Caki2 (cell line): ENCODE results near the gene HPGD. TPM values are rescaled to one million over a fixed set of nuclear protein-coding genes. Genes with fewer than 3 reads are reported as not detected.

Experiments
- DNase-seq: peaks from one replicate; pipeline ENCODE4 v3.0.0-alpha.2; 2015; ENCODE audit warnings: low read depth
- in situ Hi-C: cut with HindIII; loops from 2 replicates; pipeline ENCODE4 v1.10.0; 2016; ENCODE audit warnings: low sequenced_read_pairs, low pct_unique_long_range_greater_than_20kb, mixed read lengths
- total RNA-seq: library from RNA; depleted of rRNA; stranded (reverse); fragments of >200 nt; shearing (Covaris generic); gene quantifications from 2 replicates; pipeline ENCODE4 v1.2.3, GENCODE V29; 2014; ENCODE audit warnings: low replicate concordance; rRNA removed

HPGD gene
- 8.9 and 10.5 TPM in 2 replicates for total RNA-seq

DNA sequence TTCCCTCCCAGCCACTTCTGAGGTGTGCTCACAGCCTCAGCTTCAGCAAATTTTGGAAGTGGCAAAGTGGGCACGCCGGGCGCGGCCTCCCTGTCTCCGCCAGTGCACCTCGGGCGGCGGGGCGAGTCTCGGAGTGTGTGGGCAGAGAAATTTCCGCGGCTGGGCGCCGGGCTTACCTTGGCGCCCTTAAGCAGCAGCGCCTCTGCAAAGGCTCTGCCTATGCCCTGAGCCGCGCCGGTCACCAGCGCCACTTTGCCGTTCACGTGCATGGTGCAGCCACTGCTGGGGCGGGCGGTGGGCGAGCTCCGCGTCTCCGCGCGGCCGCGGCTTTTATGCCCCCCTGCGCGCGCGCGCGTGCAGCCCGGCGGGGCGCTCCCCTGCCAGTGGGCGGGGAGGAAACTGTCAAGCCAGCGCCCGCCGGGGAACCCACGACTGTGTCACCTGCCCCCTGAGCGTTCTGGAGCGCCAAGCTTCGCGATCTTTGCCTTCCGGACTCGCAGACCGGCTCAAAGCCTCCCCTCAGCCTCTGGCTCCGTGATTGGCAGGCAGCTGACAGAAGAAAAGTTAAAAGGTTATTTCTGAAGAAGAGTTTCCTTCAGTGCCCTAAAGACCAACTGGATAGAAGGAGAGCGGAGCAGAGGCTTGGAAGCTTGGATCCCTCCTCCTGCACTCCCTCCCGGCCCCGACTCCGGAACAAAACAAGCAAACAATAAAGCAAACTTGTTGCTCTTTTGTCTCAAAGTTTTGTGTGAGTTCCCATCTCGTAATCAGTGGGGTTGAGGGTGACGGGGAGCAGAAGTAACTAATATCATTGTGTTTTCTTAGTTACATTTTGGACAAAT is at the start of gene HPGD:
Gene HPGD, minus strand, starts transcription at position 306 of the 842 bp plus-strand sequence. Its CDS starts 37 bp downstream, at position 269.
- in situ Hi-C loops, result no loop called here
- peak; percentile 59 for DNase-seq

DNA sequence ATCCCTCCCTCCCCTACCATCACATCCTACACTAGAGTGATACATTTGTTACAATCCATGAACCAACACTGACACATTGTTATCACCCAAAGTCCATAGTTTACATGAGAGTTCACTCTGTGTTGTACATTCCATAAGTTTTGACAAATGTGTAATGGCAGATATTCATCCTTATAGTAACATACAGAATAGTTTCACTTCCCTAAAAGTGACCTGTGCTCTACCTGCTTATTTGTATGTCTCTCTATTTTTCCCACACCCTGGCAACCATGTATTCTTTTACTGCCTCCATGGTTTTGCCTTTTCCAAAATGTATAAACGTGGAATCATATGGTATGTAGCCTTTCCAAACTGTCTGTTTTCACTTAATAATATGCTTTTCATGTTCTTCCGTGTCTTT is 42.2 kb upstream of the HPGD start:
- DNase-seq, result no peak
- in situ Hi-C loops, result no loop called here

DNA sequence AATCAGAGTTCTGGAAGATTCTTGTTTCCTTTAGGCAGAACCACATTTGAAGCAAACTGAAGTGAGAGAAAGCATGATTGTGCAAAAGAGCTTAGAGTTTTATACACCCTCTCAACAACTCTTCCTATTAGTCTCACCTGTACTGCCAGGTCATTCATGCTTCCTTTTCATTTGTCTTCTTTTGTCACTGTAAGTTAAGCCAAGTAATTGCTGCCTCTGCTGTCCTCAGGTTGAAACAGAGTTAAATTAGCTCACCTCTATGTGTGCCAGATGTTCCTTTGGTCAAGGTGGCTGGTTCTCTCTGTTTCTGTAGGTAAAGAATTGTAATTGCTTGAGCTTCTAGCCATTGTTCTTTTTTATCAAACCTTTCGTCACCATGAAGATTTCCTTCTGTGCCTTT is 41.1 kb upstream of the HPGD start:
- in situ Hi-C loops, result no loop called here
- no peak for DNase-seq

DNA sequence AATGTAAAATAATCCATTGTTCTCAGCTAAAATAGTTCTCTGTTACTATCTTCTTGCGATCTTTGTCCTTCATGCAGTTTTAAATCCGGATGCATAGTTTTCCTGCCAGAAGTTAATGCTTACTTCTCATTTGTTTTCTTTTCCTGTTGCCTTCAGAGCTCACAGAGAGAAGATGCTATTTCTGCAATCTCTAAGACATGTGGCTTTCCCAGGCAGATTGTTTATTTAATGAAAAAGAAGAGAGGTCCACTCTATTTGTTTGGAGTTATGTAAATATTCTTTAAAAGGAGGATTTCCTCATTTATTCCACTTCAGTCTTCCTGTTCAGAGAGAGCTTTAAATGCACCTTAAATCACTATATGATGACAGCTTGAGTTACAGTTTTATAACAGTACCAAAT is 39.3 kb upstream of the HPGD start:
- no peak for DNase-seq

DNA sequence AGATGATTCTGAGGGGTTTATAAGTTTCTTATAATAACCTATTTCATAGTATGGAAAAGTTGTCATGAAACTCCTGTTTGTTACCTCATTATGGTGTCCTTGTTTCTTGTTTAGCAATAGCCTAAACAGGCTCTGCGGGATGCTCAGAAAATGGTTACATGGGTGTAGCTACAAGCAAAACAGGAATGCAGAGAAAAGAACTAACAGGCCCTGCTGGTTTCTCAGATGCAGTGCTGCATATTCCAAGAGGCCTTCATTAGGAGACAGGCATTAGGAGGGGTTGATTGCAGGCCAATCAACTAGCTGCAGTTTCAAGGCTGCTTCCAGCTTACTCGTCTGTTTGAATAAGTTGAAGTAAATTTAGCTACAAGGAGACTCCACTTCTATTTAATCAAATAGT is 37.6 kb upstream of the HPGD start:
- in situ Hi-C loops, result no loop called here
- no peak for DNase-seq

More for the DNA sequence above, 39.3 kb upstream of the HPGD start:
- in situ Hi-C loops, result no loop called here

DNA sequence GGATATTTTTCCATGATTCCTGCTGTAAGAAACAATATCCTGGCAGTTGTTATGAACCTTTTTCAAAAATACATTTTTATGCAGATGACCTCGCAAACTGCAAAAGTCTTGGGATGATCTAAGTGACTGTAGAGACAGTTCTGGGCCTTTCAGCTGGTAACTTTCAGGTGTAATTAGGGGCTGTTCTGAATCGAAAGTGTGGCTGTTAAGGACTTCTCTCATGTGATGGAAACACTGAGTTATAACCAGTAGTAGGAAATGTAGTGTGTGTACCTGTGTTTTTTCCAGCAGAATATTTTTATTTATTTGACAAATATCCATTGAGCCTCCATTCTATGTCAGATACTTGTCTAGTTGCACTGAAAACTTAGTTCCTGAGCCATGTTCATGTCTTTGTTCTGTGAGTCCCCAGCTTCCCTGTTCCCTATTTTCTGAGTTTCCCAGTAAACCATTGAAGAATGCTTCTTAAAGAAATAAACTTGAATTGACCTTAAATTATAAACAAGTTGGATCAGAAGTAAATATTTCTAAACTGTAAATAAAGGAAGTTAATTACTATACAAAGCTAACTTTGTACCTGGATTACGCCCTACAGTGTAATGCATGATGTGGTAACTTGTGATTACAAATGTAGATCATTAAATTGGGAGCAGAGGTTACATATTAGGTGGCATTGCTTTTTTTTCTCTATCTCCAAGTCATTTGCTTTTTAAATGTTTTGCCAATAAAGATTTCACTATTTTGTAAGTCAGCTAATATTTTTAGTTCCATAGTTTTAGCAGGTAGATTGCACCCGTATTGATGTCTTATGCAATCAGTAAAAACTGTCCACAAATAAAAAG is 33.7 kb upstream of the HPGD start:
- DNase-seq, result no peak
- in situ Hi-C loops, result no loop called here

DNA sequence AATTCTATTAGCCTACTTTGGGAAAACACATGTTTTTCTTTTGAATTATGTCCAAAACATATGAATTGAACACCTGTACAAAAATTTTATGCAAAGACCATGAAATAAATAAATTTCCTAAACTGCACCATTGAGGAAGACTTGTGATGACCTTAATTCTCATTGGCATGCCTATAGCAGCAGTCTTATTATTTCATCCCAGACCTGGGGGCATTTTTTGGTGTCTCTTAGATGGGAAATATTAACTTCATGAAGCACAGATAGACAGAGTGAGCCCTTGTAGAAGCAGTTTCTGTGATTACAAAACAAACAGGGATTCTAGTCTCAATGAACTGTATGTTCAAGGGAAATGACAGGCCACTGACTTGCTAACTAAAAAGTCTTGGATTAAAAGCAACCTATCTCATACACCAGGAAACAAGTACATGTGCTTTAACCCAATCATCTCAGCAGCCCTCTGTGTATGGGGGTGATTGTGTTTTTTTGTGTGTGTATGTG is 32.0 kb upstream of the HPGD start:
- DNase-seq, result no peak
- in situ Hi-C loops, result no loop called here

DNA sequence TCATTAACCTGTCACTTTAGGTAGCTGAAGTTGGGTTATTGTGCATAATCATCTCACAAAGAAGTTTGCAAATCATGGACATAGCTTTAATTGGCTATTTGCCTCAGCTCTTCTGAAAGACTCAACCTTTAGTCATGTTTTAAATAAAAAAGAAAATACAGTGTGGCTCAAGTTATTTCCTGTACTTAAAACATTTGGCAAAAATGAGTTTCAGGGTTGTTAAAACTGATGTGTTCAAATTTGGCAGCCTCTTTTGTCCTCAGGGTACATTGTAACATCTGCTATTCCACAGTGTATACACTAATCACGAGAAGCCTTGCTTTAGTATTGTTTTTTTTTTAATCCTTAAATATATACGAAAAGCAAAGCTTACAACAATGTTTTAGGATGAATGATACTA is 31.5 kb upstream of the HPGD start:
- in situ Hi-C loops, result no loop called here
- DNase-seq, result no peak

DNA sequence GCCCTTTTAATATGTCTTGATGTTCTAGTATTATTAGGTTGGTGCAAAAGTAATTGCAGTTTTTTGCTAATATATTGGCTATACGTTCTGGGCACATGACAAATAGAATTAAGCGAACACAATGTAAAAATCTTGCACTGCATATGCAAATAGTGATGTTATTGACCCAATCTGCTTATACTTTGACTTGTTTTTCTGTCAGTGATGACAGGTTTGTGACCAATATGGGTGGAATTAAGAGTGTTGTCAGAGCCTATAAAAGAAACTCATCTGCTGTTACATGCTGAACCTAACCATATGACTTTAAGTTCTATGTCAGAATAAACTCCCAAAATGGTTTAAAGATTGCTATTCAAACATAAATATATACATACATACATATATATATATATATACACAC is 30.7 kb upstream of the HPGD start:
- in situ Hi-C loops, result no loop called here
- no peak for DNase-seq

DNA sequence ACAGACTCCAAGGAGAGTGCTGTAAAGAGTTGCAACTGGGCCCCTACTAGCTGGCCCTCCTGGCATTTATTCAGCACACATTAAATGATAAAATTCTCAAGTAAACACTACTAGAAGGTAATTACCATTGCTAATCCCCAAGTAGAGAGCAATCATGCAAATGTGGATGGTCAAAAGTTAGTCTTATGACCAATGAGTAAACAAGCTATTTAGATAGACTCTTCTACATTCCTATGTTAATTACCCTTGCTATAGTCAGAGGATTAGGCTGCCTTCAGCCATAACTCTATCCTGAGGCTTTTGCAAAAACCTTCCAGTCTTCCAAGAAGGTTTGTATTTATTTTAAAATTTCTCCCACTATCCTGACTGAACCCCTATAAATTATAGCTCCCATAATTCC is 28.3 kb upstream of the HPGD start:
- DNase-seq, result no peak
- in situ Hi-C loops, result no loop called here

DNA sequence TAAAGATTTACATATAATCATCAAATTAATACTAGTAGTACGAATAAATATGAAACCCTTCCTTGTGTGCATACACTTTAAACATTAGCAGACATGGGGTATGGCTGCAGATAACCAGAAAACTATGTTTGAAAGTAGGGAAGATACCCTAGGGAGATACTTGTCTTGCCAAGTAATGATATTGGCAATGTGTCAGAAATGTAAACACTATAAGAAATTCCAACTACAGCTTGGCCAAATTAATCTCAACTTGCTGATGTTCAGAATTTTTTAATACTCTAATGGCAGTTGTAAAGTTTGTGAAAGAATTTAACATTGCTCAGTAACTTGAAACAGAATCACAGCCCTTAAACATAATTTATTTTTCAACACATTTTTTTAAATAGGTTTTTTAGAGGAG is 27.4 kb upstream of the HPGD start:
- in situ Hi-C loops, result no loop called here
- DNase-seq, result no peak

DNA sequence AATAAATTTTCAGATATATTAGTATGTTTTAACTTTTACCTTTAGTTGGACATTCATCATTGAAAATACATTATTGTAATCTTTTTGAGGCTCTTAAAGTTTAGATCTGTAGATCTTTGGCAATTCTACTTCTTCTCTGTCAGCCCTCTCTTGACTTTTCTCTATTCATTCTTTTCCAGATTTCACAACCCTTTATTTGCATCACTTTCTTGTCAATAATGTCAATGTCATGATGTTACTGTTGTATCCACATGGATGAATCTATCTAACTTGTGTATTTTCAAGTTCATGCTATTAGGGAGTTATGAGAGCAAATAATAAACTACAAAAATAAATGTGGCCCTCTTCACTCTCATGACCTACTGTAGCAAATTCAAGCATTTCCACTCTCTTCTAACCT is 23.0 kb upstream of the HPGD start:
- in situ Hi-C loops, result no loop called here
- DNase-seq, result no peak

DNA sequence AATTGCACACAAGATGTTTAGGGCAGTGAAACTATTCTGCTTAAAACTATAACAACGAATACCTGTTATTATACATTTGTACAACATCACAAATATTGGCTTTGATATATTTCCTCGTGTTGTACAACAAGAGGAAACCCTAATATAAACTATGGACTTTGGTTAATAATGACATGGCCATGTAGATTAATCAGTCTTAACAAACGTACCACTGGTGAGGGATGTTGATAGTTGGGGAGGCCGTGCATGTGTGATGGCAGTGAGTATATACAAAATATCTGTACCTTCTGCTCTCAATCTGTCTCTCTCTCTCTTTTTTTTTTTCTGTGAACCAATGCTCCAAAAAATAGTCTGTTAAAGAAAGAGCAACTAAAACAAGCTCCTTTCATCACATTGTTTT is 22.2 kb upstream of the HPGD start:
- DNase-seq, result no peak
- in situ Hi-C loops, result no loop called here

DNA sequence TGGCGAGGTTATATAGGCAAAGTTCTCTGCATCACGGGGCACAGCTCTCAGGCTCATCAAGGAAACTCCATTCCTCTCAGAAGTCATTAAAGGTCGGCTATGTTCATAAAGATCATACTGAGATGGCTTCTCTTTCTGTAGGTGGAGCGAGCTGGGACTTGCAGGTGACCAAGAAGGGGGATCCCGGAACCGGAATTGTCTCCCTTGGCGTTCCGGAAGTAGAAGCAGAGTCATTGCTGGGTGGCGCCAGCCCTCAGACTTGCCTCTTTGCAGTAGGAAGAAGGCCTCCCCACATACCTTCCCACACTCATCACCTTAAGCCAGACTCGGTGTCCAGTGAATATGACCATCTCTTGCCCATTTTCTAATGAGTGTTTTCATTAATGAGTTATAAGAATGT is 17.9 kb upstream of the HPGD start:
- in situ Hi-C loops, result no loop called here
- no peak for DNase-seq

DNA sequence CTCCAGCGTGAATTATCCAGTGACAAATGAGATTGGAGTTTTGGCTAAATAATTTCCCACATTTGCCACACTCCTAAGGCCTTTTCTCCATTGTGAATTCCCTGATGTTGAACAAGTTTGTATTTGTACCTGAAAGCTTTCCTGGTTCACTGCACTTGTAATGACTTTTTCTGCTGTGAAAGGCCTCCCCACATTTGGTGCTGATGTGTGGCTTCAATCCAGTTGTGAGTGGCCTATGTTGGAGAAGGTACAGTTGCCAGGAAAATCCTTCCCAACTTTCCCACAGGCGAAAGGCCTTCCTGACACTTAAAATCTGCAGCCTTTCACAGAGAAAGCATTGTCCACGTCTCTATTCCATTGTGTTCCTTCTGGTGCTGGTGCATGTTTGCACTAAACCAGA is 17.3 kb upstream of the HPGD start:
- in situ Hi-C loops, result no loop called here

DNA sequence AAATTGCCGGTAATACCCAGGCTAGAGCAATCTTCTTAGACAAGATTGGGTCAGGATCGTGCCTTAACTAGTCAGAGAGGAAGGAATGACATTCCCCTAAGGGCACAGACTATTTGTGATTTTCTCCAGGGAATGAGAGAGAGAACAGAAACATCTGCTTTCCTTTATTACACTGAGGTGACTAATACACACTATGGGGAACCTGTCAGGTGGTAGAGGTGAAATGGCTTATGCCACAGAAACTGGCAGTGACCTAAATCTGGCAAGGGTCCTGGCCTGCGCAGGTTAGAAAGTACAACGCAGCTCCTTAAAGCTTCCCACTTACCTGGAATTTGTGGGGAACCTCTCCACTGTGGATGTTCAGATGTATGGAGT is 16.6 kb upstream of the HPGD start:
- in situ Hi-C loops, result no loop called here
- DNase-seq, result no peak

More for the DNA sequence above, 17.3 kb upstream of the HPGD start:
- no peak for DNase-seq

DNA sequence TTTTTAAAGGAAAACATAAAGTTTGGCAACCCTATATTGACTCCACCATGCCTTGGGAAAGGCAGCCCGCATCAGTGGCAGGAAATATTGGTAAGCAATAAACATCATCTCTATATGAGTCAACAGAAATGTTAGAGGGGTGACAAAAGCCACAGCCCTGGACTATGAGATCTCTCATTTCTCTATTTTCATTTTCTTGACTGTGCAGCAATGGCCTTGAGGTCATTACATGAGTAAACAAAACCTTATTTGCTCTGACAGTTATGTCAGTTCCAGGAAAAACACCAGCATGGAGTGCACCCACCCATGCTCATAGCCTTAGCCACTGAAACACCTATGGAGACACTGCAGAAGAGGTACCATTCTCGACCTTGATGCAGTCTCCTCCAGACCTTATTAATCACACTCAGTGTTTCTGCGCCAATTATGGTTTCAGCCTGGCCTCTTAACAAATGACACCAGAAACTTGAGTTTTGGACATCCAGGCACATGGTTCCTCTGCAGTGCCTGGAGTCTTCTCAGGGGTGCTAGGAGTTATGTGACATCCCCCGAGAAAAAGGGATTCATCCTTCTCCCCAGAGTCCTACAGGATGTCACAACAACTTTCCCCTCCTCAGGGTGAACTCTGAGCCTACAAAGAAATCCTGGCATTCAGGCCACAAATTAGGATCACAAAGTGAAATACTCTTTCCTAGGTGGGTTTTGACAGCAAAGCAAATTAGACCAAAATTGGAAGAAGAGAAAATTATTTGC is 16.0 kb upstream of the HPGD start:
- peak; percentile 11 for DNase-seq
- in situ Hi-C loops, result no loop called here

DNA sequence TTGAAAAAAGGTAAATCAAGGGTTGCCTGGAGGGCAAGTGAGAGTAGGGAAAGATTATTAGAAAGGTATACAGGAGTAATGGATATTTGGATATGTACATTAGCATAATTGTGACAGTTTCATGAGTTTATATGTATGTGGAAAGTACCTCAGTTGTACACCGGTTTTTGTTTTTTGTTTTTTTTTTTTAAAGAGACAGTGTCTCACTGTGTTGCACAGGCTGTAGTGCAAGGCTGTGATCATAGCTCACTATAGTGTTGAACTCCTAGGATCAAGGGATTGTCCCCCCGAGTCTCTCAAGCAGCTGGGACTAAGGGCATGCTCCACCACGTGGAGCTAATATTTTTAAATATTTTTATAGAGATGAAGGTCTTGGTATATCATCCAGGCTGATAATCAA is 15.3 kb upstream of the HPGD start:
- DNase-seq, result no peak
- in situ Hi-C loops, result no loop called here

DNA sequence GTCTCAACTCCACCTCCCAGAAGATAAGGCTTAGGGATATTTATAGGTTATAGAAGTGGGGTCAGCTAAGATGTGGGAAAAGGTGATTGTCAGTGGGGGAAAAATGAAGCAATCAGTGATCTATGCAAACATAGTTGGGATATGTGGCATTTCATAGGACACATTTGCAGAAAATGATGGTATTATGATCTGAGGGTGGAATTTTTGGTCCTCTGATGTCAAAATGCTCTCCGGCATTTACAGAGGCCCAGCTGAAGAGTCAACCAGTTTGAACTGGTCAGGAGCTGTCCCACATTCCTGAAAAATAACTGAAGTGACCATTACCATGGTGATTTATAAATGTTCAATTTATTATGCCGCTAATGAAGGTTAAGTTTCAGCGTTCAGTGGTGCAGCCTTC is 12.2 kb upstream of the HPGD start:
- no peak for DNase-seq
- in situ Hi-C loops, result no loop called here
